ENCODE data around the gene GLS. TPM values are rescaled to one million over a fixed set of nuclear protein-coding genes. Genes with fewer than 3 reads are reported as not detected.

GLS gene
- polyA plus RNA-seq, 3 donors = 240 to 345 (median 296) TPM

DNA sequence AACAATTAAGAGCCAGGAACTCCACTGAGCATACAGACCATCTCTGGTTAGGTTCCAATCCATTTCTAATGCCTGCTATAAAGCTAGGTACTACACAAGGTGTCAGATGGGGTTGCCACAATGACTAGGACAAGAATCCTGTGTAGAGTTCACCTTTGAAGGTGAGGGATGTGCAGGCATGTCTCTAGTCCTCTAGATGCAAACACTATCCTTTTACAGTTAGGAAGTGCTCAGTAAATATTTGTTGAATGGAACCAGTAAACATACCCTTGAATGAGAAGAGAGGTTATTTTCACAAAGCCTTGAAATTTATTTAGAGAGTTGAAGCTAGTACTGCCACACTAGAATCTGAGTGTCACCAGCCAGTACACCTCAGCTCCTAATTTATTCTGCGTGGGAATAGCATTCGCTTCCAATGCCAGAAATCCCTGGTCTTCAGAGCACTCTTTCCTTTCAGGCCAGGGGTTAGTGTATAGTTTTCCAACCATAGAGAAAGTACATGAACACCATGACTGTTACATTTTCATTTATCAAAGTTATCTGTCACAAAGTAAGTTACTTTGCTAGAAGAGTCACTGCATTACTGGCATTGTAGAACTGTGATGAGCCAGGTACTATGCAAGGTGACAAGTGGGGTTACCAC is 85.1 kb downstream of the GLS start:
- DNase-seq = no peak

GRCh38 chr2:190968522-190968921 is 87.9 kb downstream of the GLS start:
- DNase-seq = no peak

DNA sequence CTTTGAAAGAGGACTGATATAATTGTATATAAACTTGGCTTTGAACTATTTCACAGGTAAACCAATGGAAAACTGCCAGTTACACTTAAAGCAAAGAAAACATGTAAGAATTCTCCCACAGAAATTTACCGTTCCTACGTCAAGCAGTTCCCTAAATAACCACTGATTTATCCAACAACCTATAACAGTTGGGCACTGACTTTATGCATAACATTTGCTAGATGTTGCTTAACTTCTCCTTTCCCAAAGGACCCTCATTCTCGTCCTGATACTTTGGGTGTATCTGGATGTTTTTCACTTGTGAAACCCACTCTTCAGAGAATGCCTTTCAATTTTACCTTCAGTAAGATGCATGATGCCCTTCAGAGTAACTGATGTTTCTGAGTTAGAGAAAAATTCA is 89.5 kb downstream of the GLS start:
- no peak for DNase-seq

DNA sequence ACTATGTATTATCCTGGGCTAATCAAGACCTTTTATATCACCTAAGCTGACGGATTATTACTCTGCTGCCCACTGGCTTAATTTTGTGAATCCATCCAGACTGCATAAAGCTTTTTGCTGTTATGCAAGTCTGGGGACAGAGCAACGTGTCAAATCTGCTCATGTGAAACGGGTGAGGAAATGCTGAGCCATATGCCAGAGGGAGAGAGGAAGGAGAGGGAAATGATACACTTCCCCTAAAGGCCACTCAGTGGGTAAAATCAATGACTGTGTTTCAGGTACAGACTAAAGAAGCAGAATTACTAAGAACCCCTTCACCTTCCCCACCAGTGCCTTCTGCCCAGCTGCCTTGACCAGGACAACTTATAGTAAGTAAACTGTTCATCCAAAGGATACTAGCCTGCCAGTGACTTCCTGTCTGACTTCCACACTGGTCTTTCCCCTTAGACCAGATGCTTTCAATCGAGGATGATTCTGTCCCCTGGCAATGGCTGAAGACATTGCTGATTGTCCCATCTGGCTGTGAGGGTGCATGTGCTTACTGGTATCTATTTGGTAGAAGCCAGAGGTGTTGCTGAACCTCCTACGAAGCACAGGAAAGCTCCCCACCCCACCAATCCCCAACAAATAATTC is 90.4 kb downstream of the GLS start:
- DNase-seq = no peak

DNA sequence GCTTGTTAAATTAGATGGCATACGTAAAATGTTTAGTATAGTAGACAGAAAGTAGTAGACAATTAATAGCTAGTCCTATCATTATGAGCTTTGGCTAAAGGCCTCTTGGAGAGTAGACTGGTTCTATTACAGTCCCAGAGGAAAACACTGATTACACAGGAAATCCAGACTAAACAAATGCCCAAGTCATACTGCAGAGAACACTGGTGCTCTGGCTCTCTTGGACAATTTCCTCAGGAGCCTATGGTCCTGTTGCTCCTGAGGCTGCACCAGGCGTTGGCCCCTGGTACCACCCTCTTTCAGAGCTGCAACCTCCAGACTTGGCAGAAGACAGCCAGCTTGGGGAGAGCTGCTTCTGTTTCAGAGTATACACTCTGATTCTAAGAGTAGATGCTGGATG is 91.6 kb downstream of the GLS start:
- no peak for DNase-seq

GRCh38 chr2:190972846-190973245 is 92.2 kb downstream of the GLS start:
- DNase-seq = no peak

- no peak for DNase-seq
These were observed 92.6 kb downstream of the GLS start for GRCh38 chr2:190973262-190973661.

DNA sequence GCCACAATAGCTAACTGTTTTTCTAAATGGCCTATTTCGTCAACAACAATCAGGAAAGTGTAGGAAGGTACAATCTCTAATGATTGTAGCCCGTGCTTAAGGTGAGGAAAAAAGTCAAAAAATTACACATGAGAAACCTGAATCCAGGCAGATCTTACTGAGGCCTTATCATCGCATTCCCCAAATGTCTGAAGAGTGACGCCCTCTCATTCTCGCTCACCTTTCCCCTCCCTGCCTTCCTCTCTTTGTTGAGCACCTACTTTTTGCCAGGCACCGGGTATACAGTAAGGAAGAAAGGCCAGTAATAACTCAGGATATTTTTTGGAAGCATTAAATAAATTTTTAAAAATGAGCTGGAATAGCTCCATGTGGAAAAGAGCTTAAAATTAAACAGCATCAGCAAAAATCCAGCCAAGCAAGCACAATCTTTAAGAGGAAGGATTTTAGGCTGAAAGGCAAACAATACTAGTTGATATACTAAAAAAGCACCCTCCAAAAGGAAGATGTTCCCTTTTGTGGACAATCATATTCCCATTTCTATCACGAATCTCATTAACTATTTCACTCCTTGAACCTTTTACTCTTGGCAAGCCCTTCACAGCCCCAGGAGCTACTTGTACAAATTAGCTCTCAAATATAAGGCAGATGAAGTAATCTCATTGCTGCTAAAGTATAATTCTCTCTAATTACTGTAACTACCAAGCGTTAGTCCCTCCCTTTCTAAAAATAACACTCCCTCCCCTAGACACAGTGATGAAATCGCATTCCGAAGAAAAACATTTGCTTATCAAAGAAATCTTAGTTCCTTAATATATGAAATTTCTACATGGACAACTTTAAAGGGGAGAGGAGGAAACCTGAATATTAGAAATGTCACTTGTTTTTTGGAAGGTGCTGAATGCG is 93.4 kb downstream of the GLS start:
- DNase-seq = no peak

- DNase-seq = no peak
These were observed 94.2 kb downstream of the GLS start for GRCh38 chr2:190974629-190975361.

- DNase-seq = no peak
These were observed 95.9 kb downstream of the GLS start for GRCh38 chr2:190976521-190976920.

DNA sequence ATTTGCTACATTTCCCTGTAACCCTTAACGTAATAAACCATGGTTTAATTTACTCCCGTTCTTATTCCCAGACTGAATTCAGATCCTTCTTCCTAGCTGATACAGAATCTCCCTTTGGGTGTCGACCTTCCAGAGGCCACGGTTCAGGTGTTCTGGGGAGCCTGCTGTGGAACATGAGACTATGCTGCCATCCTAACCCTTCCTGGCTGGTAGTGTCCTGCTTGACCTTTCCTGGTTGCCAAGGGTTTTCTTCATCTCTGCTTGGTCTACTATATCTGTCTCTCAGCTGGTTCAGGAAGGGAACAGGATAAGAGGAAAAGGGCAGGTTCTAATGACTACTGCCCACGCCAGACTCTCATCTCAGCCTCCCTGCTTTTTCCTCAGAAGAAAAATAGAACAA is 96.9 kb downstream of the GLS start:
- no peak for DNase-seq

DNA sequence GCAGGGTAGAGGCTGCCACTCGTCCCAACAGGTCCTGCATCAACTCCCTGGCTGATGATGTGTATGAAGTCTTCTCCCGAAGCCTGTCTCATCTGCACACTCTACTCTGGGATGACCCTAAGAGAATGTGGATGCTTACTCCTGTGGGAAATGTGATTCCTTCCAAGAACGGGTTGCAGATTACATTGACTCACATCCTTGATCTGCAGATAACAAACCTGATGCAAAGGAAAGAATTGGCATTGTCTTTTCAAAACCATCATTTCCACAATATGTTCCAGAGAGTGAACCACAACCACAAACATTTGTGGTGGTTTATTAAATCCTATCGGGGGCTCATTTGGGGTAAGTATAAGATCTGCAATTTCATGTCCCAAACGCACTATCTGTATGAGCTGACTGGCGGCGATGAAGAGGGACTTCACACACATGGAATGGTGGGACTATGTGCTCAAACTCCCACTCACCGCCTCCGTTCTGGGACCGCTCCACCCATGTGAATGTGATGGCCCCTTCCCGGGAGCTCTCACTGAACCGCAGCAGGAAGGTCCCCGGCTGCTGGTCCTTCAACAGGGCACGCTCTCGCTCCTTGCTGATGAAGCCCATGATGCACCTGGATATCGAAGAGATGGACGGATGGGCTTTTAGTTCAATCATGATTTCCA is 97.9 kb downstream of the GLS start:
- DNase-seq = no peak

GRCh38 chr2:190979906-190980629 is 99.4 kb downstream of the GLS start:
- peak; percentile 89 for DNase-seq

GRCh38 chr2:190980630-190981209 is 100.1 kb downstream of the GLS start:
- DNase-seq = peak; percentile 27

DNA sequence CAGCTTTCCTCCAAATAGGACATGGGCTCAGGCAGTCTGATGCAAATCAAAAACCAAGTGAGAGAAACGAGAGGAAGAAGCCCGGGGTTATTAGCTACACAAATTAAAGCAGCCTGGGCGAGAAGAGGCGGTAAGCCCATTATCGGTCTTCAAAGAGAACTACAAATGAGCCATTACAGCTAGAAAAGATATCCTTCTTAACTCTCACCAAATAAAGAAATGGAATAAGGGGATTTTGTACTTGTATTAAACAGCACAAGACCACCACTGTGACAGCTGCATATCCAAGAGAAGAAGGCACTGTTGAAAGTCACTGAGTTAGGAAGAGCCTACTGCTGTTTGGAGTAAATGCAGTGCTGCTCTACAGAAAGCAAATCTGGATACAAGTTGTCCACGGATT is 100.7 kb downstream of the GLS start:
- no peak for DNase-seq

GRCh38 chr2:190981733-190982132 is 101.1 kb downstream of the GLS start:
- no peak for DNase-seq

- no peak for DNase-seq
These were observed 101.8 kb downstream of the GLS start for GRCh38 chr2:190982262-190983034.

DNA sequence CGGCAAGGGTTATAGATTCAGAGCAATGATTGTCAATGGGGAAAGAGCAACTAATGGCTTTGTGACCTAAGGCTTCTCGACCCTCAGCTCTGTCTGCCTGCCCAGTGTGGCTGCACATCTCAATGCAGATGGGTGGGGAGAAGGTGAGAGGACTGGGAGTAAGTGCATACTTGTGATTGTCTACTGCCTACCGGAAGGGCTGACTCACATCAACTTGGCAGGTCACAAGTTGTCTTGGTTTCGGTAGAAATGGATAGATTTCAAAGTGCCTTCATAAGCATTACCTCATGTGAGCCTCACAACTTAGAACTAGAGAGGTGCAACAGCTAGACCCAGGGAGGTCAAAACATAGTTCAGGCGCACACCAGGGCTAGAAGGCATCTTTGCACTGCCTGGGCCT is 104.0 kb downstream of the GLS start:
- no peak for DNase-seq

DNA sequence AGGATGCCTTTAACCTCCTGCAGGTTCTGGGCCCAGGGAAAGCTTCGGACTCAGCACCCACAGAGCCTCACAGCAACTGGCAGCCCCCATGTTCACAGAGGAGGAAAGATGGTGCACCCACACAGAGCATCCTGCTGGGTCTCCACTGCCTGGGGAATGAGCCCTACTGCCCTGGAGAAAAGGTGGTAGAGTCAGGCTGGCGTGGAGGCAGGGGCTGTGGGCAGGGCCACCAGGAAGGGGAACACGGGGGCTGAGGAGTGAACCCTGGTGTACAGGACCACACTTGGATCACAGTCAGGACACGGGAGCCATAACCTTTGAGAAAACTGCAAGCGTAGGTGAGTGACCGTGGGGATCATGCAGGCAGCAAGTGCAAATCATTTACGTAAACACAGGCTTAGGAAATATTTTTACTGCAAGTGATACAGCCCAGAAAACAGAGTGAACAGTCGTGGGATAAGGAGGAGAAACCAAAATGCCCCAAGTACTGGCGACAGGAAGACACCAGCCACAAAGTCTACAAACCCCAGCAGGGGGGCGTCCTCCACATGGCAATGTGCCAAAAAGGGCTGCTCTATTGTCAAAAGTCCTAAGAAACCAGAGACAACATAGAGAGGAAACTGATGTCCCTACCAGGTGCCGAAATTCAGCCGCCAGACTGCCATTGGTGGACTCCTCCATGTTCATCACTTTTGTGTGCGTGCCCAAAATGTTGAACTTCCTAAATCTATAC is 105.8 kb downstream of the GLS start:
- DNase-seq = no peak
